ENCODE measurements around the gene TMPRSS7. TPM values are rescaled to one million over a fixed set of nuclear protein-coding genes. Genes with fewer than 3 reads are reported as not detected.

TMPRSS7 gene
- total RNA-seq, 1 experiment from 2014 or later, result not detected

- no peak for TF ChIP-seq CBFB (CRISPR knock-in tag; IDR thresholded peaks at IDR 0.05; ENCODE audit: low read depth)
- TF ChIP-seq OVOL2 (CRISPR knock-in tag; IDR thresholded peaks at IDR 0.05; ENCODE audit: borderline replicate concordance), result no peak
These were observed 7.4 kb upstream of the TMPRSS7 start (continued) for GRCh38 chr3:112027142-112027541.

GRCh38 chr3:112027826-112028225 lies 6.7 kb upstream of the TMPRSS7 start:
- DNase-seq (ENCODE audit: low spot score), result no peak
- Mint-ChIP-seq H3K36me3 (peaks cover 7% of the 10 kb centered on the region), H3K4me1 (no peaks in the 10 kb centered on the region), H3K4me3 (no peak overlapping the region), H3K9me3 (peaks cover 17% of the 10 kb centered on the region), H3K27me3 (ENCODE audit: low read depth) (no peaks in the 10 kb centered on the region), H3K27ac (no peak overlapping the region)
- ATAC-seq, result no peak
- ChIA-PET POLR2A (no interaction called here), CTCF (interaction anchor here (1.3 kb wide), 1 partner anchor 14 kb away, joined by 5 read pairs; no protein-coding TSS in a partner anchor)
- TF ChIP-seq NR2C2 (CRISPR knock-in tag; IDR thresholded peaks at IDR 0.05), result no peak
- TF ChIP-seq GTF2I (CRISPR knock-in tag; conservative IDR thresholded peaks at IDR 0.05), result no peak
- TF ChIP-seq NFATC4 (CRISPR knock-in tag; IDR thresholded peaks at IDR 0.05), result no peak
- no peak for TF ChIP-seq AR (CRISPR knock-in tag; IDR thresholded peaks at IDR 0.05)
- no peak for TF ChIP-seq FOXK1 (CRISPR knock-in tag; IDR thresholded peaks at IDR 0.05)
- TF ChIP-seq SMAD4 (CRISPR knock-in tag; IDR thresholded peaks at IDR 0.05), result no peak
- TF ChIP-seq IRF2 (CRISPR knock-in tag; IDR thresholded peaks at IDR 0.05; ENCODE audit: borderline replicate concordance, low read depth), result no peak
- no peak for TF ChIP-seq ZNF532 (CRISPR knock-in tag; IDR thresholded peaks at IDR 0.05; ENCODE audit: borderline replicate concordance)

- no peak overlapping the region for H3K27ac Mint-ChIP-seq
- peaks cover 26% of the 10 kb centered on the region for H3K9me3 Mint-ChIP-seq
- peaks cover 7% of the 10 kb centered on the region for H3K4me1 Mint-ChIP-seq
- ChIA-PET CTCF (interaction anchor here (1.1 to 2.4 kb wide), 3 partner anchors 13 to 42 kb away, joined by 3 to 14 read pairs (median 5); no protein-coding TSS in a partner anchor), POLR2A (no interaction called here)
- peaks cover 16% of the 10 kb centered on the region for H3K36me3 Mint-ChIP-seq
- no peak overlapping the region for H3K4me3 Mint-ChIP-seq
- no peaks in the 10 kb centered on the region for H3K27me3 Mint-ChIP-seq (ENCODE audit: low read depth)
- ATAC-seq (no peak), DNase-seq (ENCODE audit: low spot score) (no peak)
- TF ChIP-seq CDX4 (CRISPR knock-in tag; IDR thresholded peaks at IDR 0.05; ENCODE audit: borderline replicate concordance), result no peak
- no peak for TF ChIP-seq ZBTB21 (CRISPR knock-in tag; IDR thresholded peaks at IDR 0.05; ENCODE audit: borderline replicate concordance)
- TF ChIP-seq ZNF317 (CRISPR knock-in tag; IDR thresholded peaks at IDR 0.05; ENCODE audit: borderline replicate concordance, low read depth), result no peak
- TF ChIP-seq HMGXB4 (CRISPR knock-in tag; IDR thresholded peaks at IDR 0.05), result no peak
- TF ChIP-seq NR2C2 (CRISPR knock-in tag; IDR thresholded peaks at IDR 0.05), result no peak
- no peak for TF ChIP-seq ZBTB43 (CRISPR knock-in tag; IDR thresholded peaks at IDR 0.05)
- no peak for TF ChIP-seq TP53 (CRISPR knock-in tag; IDR thresholded peaks at IDR 0.05)
- TF ChIP-seq ZNF416 (CRISPR knock-in tag; IDR thresholded peaks at IDR 0.05), result no peak
- no peak for TF ChIP-seq SOX15 (CRISPR knock-in tag; IDR thresholded peaks at IDR 0.05)
- TF ChIP-seq ZNF532 (CRISPR knock-in tag; IDR thresholded peaks at IDR 0.05; ENCODE audit: borderline replicate concordance), result no peak
These were observed 3.6 kb upstream of the TMPRSS7 start for GRCh38 chr3:112030901-112031300.
